Measurements from ENCODE around the gene ATG3. TPM values are rescaled to one million over a fixed set of nuclear protein-coding genes. Genes with fewer than 3 reads are reported as not detected.

The ATG3 gene
- total RNA-seq, 1 experiment from 2014 or later, result 75.1 TPM

- H3K27me3 ChIP-seq (ENCODE audit: control insufficient read depth, insufficient read depth, low read length), result no peaks in the 10 kb centered on the region
- no peaks in the 10 kb centered on the region for H3K4me1 ChIP-seq (ENCODE audit: control insufficient read depth, insufficient read depth, low read length)
- H3K4me3 ChIP-seq (ENCODE audit: low read depth in 2 of 2, low read length in 2 of 2), result no peak overlapping the region
- no peaks in the 10 kb centered on the region for H3K9me3 ChIP-seq (ENCODE audit: control insufficient read depth, insufficient read depth, low read depth, low read length)
- peaks cover 15% of the 10 kb centered on the region for H3K36me3 ChIP-seq (ENCODE audit: control insufficient read depth, insufficient read depth, low read length)
- CTCF ChIA-PET, result no interaction called here
- DNase-seq (ENCODE audit: low read depth, low spot score), result no peak
- no peak overlapping the region for H3K27ac ChIP-seq (ENCODE audit: low read length)
- in situ Hi-C loops (cut with HindIII; ENCODE audit: low pct_unique_long_range_greater_than_20kb, low sequenced_read_pairs), result no loop called here
- no peak for TF ChIP-seq TCF7L2 (IDR thresholded peaks at IDR 0.05; ENCODE audit: low read depth, low read length)
- no peak for TF ChIP-seq REST (IDR thresholded peaks at IDR 0.05; ENCODE audit: insufficient read depth in 1 of 2, low read depth in 2 of 2, low read length in 1 of 2)
- no peak for TF ChIP-seq CTCF (IDR thresholded peaks at IDR 0.05)
- TF ChIP-seq SIN3A (IDR thresholded peaks at IDR 0.05; ENCODE audit: borderline replicate concordance, insufficient read depth, low read depth, low read length), result no peak
- TF ChIP-seq POLR2AphosphoS5 (IDR thresholded peaks at IDR 0.05; ENCODE audit: low read depth, low read length), result no peak
- no peak for ATAC-seq
- POLR2A ChIA-PET, result no interaction called here
- intact Hi-C loops (cut with micrococcal nuclease; ENCODE audit: unreplicated experiment), result no loop called here
- BruUV-seq (replicated peaks), result no TSS peak
These were observed 25.6 kb upstream of the ATG3 start for GRCh38 chr3:112587336-112587735.

GRCh38 chr3:112585782-112586181 is 24.0 kb upstream of the ATG3 start:
- ChIA-PET CTCF (no interaction called here), POLR2A (no interaction called here)
- Histone ChIP-seq H3K4me3 (ENCODE audit: low read depth in 2 of 2, low read length in 2 of 2) (no peak overlapping the region), H3K27ac (ENCODE audit: low read length) (no peak overlapping the region), H3K4me1 (ENCODE audit: control insufficient read depth, insufficient read depth, low read length) (no peaks in the 10 kb centered on the region), H3K36me3 (ENCODE audit: control insufficient read depth, insufficient read depth, low read length) (peaks cover 16% of the 10 kb centered on the region), H3K9me3 (ENCODE audit: control insufficient read depth, insufficient read depth, low read depth, low read length) (no peaks in the 10 kb centered on the region), H3K27me3 (ENCODE audit: control insufficient read depth, insufficient read depth, low read length) (no peaks in the 10 kb centered on the region)
- TF ChIP-seq REST (IDR thresholded peaks at IDR 0.05; ENCODE audit: insufficient read depth in 1 of 2, low read depth in 2 of 2, low read length in 1 of 2), result no peak
- no peak for TF ChIP-seq SIN3A (IDR thresholded peaks at IDR 0.05; ENCODE audit: borderline replicate concordance, insufficient read depth, low read depth, low read length)
- no peak for TF ChIP-seq CTCF (IDR thresholded peaks at IDR 0.05)
- no peak for TF ChIP-seq POLR2AphosphoS5 (IDR thresholded peaks at IDR 0.05; ENCODE audit: low read depth, low read length)
- no peak for TF ChIP-seq TCF7L2 (IDR thresholded peaks at IDR 0.05; ENCODE audit: low read depth, low read length)
- no TSS peak for BruUV-seq (replicated peaks)
- DNase-seq (ENCODE audit: low read depth, low spot score), result no peak
- no peak for ATAC-seq
- in situ Hi-C loops (cut with HindIII; ENCODE audit: low pct_unique_long_range_greater_than_20kb, low sequenced_read_pairs), result no loop called here
- intact Hi-C loops (cut with micrococcal nuclease; ENCODE audit: unreplicated experiment), result no loop called here
